GM20000 (cell line): ENCODE measurements around the gene SNF8.

Experiments used
- DNase-seq: peaks from one replicate; pipeline ENCODE4 v3.0.0; 2012; ENCODE audit warnings: low spot score
- TF ChIP-seq, protein P1 (sequence below): IDR thresholded peaks from 2 replicates; pipeline ENCODE4 v1.5.1; 2012; ENCODE audit warnings: mild to moderate bottlenecking, control low read depth; ENCODE audit errors: extremely low read depth, missing control alignments

Gene SNF8

GRCh38 chr17:48944515-48945260, at the start of gene SNF8:
Gene SNF8, minus strand, starts transcription at chr17:48944842. Its CDS starts 108 bp downstream, at chr17:48944734.
- DNase-seq = peak; percentile 95
- TF ChIP-seq, protein P1, sequence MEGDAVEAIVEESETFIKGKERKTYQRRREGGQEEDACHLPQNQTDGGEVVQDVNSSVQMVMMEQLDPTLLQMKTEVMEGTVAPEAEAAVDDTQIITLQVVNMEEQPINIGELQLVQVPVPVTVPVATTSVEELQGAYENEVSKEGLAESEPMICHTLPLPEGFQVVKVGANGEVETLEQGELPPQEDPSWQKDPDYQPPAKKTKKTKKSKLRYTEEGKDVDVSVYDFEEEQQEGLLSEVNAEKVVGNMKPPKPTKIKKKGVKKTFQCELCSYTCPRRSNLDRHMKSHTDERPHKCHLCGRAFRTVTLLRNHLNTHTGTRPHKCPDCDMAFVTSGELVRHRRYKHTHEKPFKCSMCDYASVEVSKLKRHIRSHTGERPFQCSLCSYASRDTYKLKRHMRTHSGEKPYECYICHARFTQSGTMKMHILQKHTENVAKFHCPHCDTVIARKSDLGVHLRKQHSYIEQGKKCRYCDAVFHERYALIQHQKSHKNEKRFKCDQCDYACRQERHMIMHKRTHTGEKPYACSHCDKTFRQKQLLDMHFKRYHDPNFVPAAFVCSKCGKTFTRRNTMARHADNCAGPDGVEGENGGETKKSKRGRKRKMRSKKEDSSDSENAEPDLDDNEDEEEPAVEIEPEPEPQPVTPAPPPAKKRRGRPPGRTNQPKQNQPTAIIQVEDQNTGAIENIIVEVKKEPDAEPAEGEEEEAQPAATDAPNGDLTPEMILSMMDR = no peak

- TF ChIP-seq, protein P1 = no peak
- no peak for DNase-seq
Observed at GRCh38 chr17:48993951-48994350, 49.3 kb upstream of the SNF8 start.

- DNase-seq = no peak
- TF ChIP-seq, protein P1 = no peak
Observed at GRCh38 chr17:48993305-48993704, 48.7 kb upstream of the SNF8 start.

DNA sequence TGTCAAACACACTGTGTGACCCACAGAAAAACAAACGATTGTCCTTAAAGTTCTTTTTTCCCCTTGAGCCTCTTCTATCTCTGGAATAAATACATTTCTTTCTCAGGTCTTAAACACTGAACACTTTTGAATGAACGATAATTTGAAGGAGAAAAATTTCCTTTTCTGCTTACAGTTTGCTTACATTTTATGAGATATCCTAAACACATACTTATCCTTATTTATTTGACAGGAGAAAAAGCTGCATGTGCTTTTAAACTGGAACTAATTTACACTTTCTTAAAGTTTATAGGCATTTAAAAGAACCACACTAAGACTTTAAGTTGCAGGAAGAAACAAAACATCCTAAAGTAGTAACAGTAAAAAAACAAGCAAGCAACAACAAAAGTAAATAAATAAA, 47.8 kb upstream of the SNF8 start:
- TF ChIP-seq, protein P1 = no peak
- DNase-seq = no peak

GRCh38 chr17:48990882-48991357, 46.3 kb upstream of the SNF8 start:
- TF ChIP-seq, protein P1 = no peak
- DNase-seq = no peak

- TF ChIP-seq, protein P1 = no peak
- no peak for DNase-seq
Observed at GRCh38 chr17:48989100-48989499, 44.5 kb upstream of the SNF8 start.

DNA sequence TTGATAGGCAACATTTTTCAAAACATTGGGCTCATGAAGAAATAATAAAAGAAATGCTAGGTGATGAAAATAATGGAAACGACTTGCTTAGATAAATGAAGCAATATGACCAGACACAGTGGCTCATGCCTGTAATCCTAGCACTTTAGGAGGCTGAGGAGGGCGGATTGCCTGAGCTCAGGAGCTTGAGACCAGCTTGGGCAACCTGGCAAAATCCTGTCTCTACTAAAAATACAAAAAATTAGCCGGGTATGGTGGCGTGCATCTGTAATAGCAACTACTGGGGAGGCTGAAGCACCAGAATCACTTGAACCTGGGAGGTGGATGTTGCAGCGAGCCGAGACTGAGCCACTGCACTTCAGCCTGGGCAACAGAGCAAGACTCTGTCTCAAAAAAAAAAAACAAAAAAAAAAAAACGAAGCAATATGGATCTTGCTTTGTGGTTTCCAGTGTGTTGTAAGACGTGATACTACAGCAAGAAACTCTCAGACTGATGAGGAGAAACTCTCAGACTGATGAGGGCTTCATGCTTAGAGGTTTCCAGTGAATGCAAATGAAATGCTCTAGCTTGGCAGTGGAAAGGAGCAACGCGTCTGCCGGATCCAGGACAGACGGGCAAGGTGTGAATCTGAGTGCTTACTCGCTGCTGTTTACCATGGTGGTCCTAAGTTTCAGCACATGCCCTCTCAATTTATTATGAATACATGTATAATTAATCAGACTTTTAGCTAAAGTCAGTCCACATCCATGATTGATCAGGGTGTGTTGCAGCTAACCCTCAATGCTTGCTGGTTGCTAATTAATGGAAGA, 41.0 kb upstream of the SNF8 start:
- DNase-seq = no peak
- TF ChIP-seq, protein P1 = no peak
